ENCODE data around the gene RFNG. TPM values are rescaled to one million over a fixed set of nuclear protein-coding genes. Genes with fewer than 3 reads are reported as not detected.
A peak's percentile ranks its signal among the peaks of the same experiment; 100 is the strongest.

RFNG gene
- total and polyA plus RNA-seq, 2 donors (not counting 1 experiment from before 2014, with no cell fraction given): 30.1 to 44.5 TPM

DNA sequence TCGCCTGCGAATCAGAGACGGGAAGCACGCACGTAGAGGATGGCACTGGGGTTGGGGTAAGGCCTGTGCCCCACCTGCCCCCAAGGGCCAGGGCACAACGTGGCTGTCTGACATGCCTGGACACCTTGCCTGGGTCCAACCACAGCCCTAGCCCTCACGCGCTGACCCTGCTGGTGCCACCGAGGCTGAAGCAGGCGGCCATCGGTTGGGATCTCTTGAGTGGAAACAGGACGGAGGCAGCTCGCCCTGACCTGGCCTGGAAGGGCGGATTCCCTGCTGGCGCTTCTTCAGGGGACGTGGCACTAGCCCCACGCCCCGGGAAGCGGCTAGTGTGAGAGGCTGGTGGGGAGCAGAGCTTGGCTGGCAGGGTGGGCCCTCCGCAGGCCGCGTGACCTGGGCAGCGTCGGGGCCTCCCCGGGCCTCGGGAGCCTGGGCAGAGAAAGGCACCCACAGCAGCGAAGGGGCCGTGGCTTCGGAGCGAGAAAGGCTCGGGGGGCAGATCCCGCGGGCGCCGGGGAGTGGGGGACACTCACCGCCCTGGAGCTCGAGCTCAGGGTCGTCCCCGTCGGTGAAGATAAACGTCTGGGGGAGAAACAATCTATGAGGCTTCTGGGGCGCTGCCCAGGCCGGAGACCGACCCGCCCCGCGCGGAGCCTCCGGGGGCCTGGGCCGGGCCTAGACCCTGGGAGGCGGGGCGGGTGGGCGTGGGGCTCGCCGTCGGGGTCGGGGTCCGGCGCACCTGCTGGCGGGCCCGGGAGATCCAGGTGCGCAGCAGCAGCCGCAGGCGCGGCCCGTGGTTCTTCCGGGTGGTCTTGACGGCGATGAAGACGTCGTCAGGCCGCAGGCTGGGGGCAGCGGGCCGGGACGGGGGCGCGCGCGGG, 610 bp downstream of the RFNG start:
- DNase-seq: no peak
- Histone ChIP-seq H3K36me3 (replicated peaks in 1 of 2; ENCODE audit: control extremely low read depth in 1 of 2, control insufficient read depth in 1 of 2, extremely low read depth in 1 of 2, insufficient read depth in 2 of 2, low read length in 1 of 2) (peaks cover 0 to 23% of the 10 kb centered on the region in 2 experiments), H3K79me2 (ENCODE audit: control insufficient read depth, insufficient read depth, low read length) (peaks cover 29% of the 10 kb centered on the region), H3K4me3 (ENCODE audit: control extremely low read depth in 1 of 5, extremely low read depth in 1 of 5, insufficient read depth in 1 of 5, low read depth in 2 of 5, low read length in 4 of 5) (peak overlapping the region in 4 of 5 experiments; percentile 43 to 63 (median 58)), H3K4me2 (replicated peaks; ENCODE audit: low read depth, low read length, poor library complexity, severe bottlenecking) (peak overlapping the region; percentile 90), H4K20me1 (ENCODE audit: control insufficient read depth, insufficient read depth, low read length, poor library complexity, severe bottlenecking) (peaks cover 19% of the 10 kb centered on the region), H3K9me3 (ENCODE audit: control extremely low read depth in 1 of 3, control insufficient read depth in 2 of 3, insufficient read depth in 1 of 3, low read length in 2 of 3) (no peaks in the 10 kb centered on the region), H2AFZ (ENCODE audit: insufficient read depth, low read depth, low read length, poor library complexity, severe bottlenecking) (peak overlapping the region; percentile 66), H3K9ac (ENCODE audit: low read length) (peak overlapping the region; percentile 63), H3K27me3 (replicated peaks in 1 of 4; ENCODE audit: control extremely low read depth in 1 of 4, control insufficient read depth in 3 of 4, insufficient read depth in 4 of 4, low read length in 3 of 4) (no peaks in the 10 kb centered on the region), H3K27ac (ENCODE audit: low read length in 2 of 2) (peak overlapping the region in 1 of 2 donors; percentile 30), H3K4me1 (ENCODE audit: control insufficient read depth in 2 of 2, insufficient read depth in 2 of 2, low read length in 2 of 2) (peaks cover 20 to 34% of the 10 kb centered on the region in 2 donors)
- 21% methylated on average over 79 of the region's 79 CpGs for WGBS (ENCODE audit: insufficient coverage)
- ChIA-PET CTCF (interaction anchor here (0.7 to 1.7 kb wide), 2 partner anchors 13 to 31 kb away, joined by 3 to 6 read pairs; partner anchors contain the start of gene DCXR), POLR2A (interaction anchor here (0.8 to 1.9 kb wide), 2 partner anchors 18 to 48 kb away, joined by 3 to 5 read pairs; partner anchors contain the start of gene FASN)
- peak overlapping the region; percentile 86 for H3K27ac Mint-ChIP-seq
- no peak for TF ChIP-seq EZH2 (IDR thresholded peaks at IDR 0.05; ENCODE audit: borderline replicate concordance, insufficient read depth, low read depth, low read length, poor library complexity, severe bottlenecking)
- no peak for TF ChIP-seq CTCF (IDR thresholded peaks at IDR 0.05)
- peak overlapping the region; percentile 84 for H3K4me3 Mint-ChIP-seq
- H3K9me3 Mint-ChIP-seq (ENCODE audit: insufficient read depth): no peaks in the 10 kb centered on the region
- intact Hi-C loops (cut with micrococcal nuclease): loop anchor here (1.0 to 2.0 kb wide), 4 partner anchors 14 to 47 kb away; partner anchors contain the start of genes CENPX, DCXR, FASN and LRRC45
- peaks cover 14% of the 10 kb centered on the region for H3K4me1 Mint-ChIP-seq
- ATAC-seq (ENCODE audit: low read depth): peak; percentile 26
- no peaks in the 10 kb centered on the region for H3K27me3 Mint-ChIP-seq
